ENCODE measurements around the gene PPFIA3. TPM values are rescaled to one million over a fixed set of nuclear protein-coding genes. Genes with fewer than 3 reads are reported as not detected.

PPFIA3 gene
- total and polyA plus RNA-seq, 8 donors: 0.45 to 19.7 (median 7.6) TPM

Small RNAs within 50 kb of the gene (small RNA-seq; reads per million reads assigned to genes)
- 0 reads per million in 4 donors for gene RN7SL708P

Other genes starting within 250 kb of the PPFIA3 start
- gene PPP1R15A, start 247.1 kb upstream of the PPFIA3 start, total RNA-seq: 100 to 1,000 TPM in 1 of 5 donors, 10 to 100 TPM in 4; 14.6 to 107 (median 35.1) TPM
- 10 to 100 TPM; 34.6 to 59.8 (median 37.1) TPM for gene PPP1R15A, start 247.1 kb upstream of the PPFIA3 start, polyA plus RNA-seq
- 1 to 10 TPM in 2 of 5 donors, not detected in 3; 1.2 to 1.3 TPM for gene TULP2, start 220.8 kb upstream of the PPFIA3 start, total RNA-seq
- not detected for gene TULP2, start 220.8 kb upstream of the PPFIA3 start, polyA plus RNA-seq
- gene NUCB1, start 219.2 kb upstream of the PPFIA3 start, total RNA-seq: 100 to 1,000 TPM; 117 to 503 (median 135) TPM
- gene NUCB1, start 219.2 kb upstream of the PPFIA3 start, polyA plus RNA-seq: 100 to 1,000 TPM in 1 of 3 donors, 10 to 100 TPM in 2; 68.9 to 118 (median 91.5) TPM
- under 1 TPM in 1 of 5 donors, not detected in 4; 0.89 TPM for gene DHDH, start 185.8 kb upstream of the PPFIA3 start, total RNA-seq
- 1 to 10 TPM in 1 of 3 donors, under 1 TPM in 1, not detected in 1; 0.93 to 1.2 TPM for gene DHDH, start 185.8 kb upstream of the PPFIA3 start, polyA plus RNA-seq
- 100 to 1,000 TPM in 1 of 5 donors, 10 to 100 TPM in 4; 12.1 to 121 (median 20.2) TPM for gene BAX, start 164.7 kb upstream of the PPFIA3 start, total RNA-seq
- gene BAX, start 164.7 kb upstream of the PPFIA3 start, polyA plus RNA-seq: 10 to 100 TPM; 61.6 to 85.3 (median 77.6) TPM
- gene FTL, start 154.2 kb upstream of the PPFIA3 start, total RNA-seq: 1,000 to 10,000 TPM; 1,292 to 4,272 (median 3,457) TPM
- gene FTL, start 154.2 kb upstream of the PPFIA3 start, polyA plus RNA-seq: 1,000 to 10,000 TPM; 3,915 to 8,824 (median 7,571) TPM
- 10 to 100 TPM; 13.0 to 63.6 (median 46.4) TPM for gene GYS1, start 126.2 kb upstream of the PPFIA3 start, total RNA-seq
- gene GYS1, start 126.2 kb upstream of the PPFIA3 start, polyA plus RNA-seq: 10 to 100 TPM; 13.0 to 25.5 (median 15.5) TPM
- 10 to 100 TPM in 4 of 5 donors, under 1 TPM in 1; 0.58 to 96.0 (median 59.1) TPM for gene RUVBL2, start 125.7 kb upstream of the PPFIA3 start, total RNA-seq
- 10 to 100 TPM; 55.3 to 69.2 (median 63.3) TPM for gene RUVBL2, start 125.7 kb upstream of the PPFIA3 start, polyA plus RNA-seq
- 1 to 10 TPM in 1 of 5 donors, not detected in 4; 8.4 TPM for gene LHB, start 102.5 kb upstream of the PPFIA3 start, total RNA-seq
- gene LHB, start 102.5 kb upstream of the PPFIA3 start, polyA plus RNA-seq: 10 to 100 TPM in 2 of 3 donors, 1 to 10 TPM in 1; 3.8 to 45.8 (median 40.3) TPM
- gene CGB3, start 95.2 kb upstream of the PPFIA3 start, total RNA-seq: not detected
- gene CGB3, start 95.2 kb upstream of the PPFIA3 start, polyA plus RNA-seq: not detected
- gene CGB2, start 87.7 kb upstream of the PPFIA3 start, total RNA-seq: not detected
- gene CGB2, start 87.7 kb upstream of the PPFIA3 start, polyA plus RNA-seq: not detected
- gene CGB1, start 82.6 kb upstream of the PPFIA3 start, total RNA-seq: not detected
- gene CGB1, start 82.6 kb upstream of the PPFIA3 start, polyA plus RNA-seq: not detected
- not detected for gene CGB5, start 75.7 kb upstream of the PPFIA3 start, total RNA-seq
- not detected for gene CGB5, start 75.7 kb upstream of the PPFIA3 start, polyA plus RNA-seq
- gene CGB8, start 70.4 kb upstream of the PPFIA3 start, total RNA-seq: not detected
- not detected for gene CGB8, start 70.4 kb upstream of the PPFIA3 start, polyA plus RNA-seq
- gene CGB7, start 61.8 kb upstream of the PPFIA3 start, total RNA-seq: not detected
- gene CGB7, start 61.8 kb upstream of the PPFIA3 start, polyA plus RNA-seq: 1 to 10 TPM in 1 of 3 donors, not detected in 2; 3.8 TPM
- gene NTF4, start 54.7 kb upstream of the PPFIA3 start, total RNA-seq: not detected
- gene NTF4, start 54.7 kb upstream of the PPFIA3 start, polyA plus RNA-seq: 10 to 100 TPM in 1 of 3 donors, not detected in 2; 17.5 TPM
- not detected for gene KCNA7, start 46.8 kb upstream of the PPFIA3 start, total RNA-seq
- gene KCNA7, start 46.8 kb upstream of the PPFIA3 start, polyA plus RNA-seq: not detected
- gene SNRNP70, start 34.1 kb upstream of the PPFIA3 start, total RNA-seq: 1,000 to 10,000 TPM in 1 of 5 donors, 100 to 1,000 TPM in 4; 163 to 3,365 (median 235) TPM
- gene SNRNP70, start 34.1 kb upstream of the PPFIA3 start, polyA plus RNA-seq: 100 to 1,000 TPM; 170 to 258 (median 192) TPM
- 100 to 1,000 TPM in 1 of 5 donors, 10 to 100 TPM in 2, 1 to 10 TPM in 1, not detected in 1; 5.5 to 118 (median 30.5) TPM for gene LIN7B, start 5.2 kb upstream of the PPFIA3 start, total RNA-seq
- 10 to 100 TPM in 2 of 3 donors, 1 to 10 TPM in 1; 4.0 to 18.1 (median 11.5) TPM for gene LIN7B, start 5.2 kb upstream of the PPFIA3 start, polyA plus RNA-seq
- gene C19orf73, start 401 bp upstream of the PPFIA3 start, total RNA-seq: not detected
- 1 to 10 TPM; 3.4 to 4.2 (median 3.7) TPM for gene C19orf73, start 401 bp upstream of the PPFIA3 start, polyA plus RNA-seq
- gene HRC, start 35.9 kb downstream of the PPFIA3 start, total RNA-seq: 1 to 10 TPM in 2 of 5 donors, not detected in 3; 1.7 to 8.1 TPM
- gene HRC, start 35.9 kb downstream of the PPFIA3 start, polyA plus RNA-seq: under 1 TPM; 0.44 to 0.83 (median 0.61) TPM
- gene TRPM4, start 38.2 kb downstream of the PPFIA3 start, total RNA-seq: 1,000 to 10,000 TPM in 1 of 5 donors, 100 to 1,000 TPM in 3, 10 to 100 TPM in 1; 29.0 to 1,449 (median 158) TPM
- 10 to 100 TPM; 11.8 to 34.3 (median 26.6) TPM for gene TRPM4, start 38.2 kb downstream of the PPFIA3 start, polyA plus RNA-seq
- gene SLC6A16, start 205.6 kb downstream of the PPFIA3 start, total RNA-seq: 1 to 10 TPM in 1 of 5 donors, under 1 TPM in 1, not detected in 3; 0.92 to 5.4 TPM
- gene SLC6A16, start 205.6 kb downstream of the PPFIA3 start, polyA plus RNA-seq: 1 to 10 TPM in 2 of 3 donors, under 1 TPM in 1; 0.44 to 2.5 (median 1.2) TPM
- 10 to 100 TPM in 1 of 5 donors, 1 to 10 TPM in 2, not detected in 2; 2.2 to 30.3 (median 5.1) TPM for gene CD37, start 215.9 kb downstream of the PPFIA3 start, total RNA-seq
- 10 to 100 TPM in 1 of 3 donors, 1 to 10 TPM in 2; 5.9 to 18.5 (median 6.7) TPM for gene CD37, start 215.9 kb downstream of the PPFIA3 start, polyA plus RNA-seq
- gene TEAD2, start 242.9 kb downstream of the PPFIA3 start, total RNA-seq: 10 to 100 TPM in 4 of 5 donors, 1 to 10 TPM in 1; 4.3 to 42.0 (median 17.8) TPM
- gene TEAD2, start 242.9 kb downstream of the PPFIA3 start, polyA plus RNA-seq: 10 to 100 TPM; 21.8 to 35.4 (median 26.6) TPM
- gene DKKL1, start 244.3 kb downstream of the PPFIA3 start, total RNA-seq: not detected
- under 1 TPM in 1 of 3 donors, not detected in 2; 0.35 TPM for gene DKKL1, start 244.3 kb downstream of the PPFIA3 start, polyA plus RNA-seq